Esophagus mucosa (tissue), 1 donor: ENCODE data around the gene PSD2. TPM values are rescaled to one million over a fixed set of nuclear protein-coding genes. Genes with fewer than 3 reads are reported as not detected.
"Not testable (repeated sequence)": the region's sequence is repeated elsewhere in the genome, so short reads cannot be mapped to it uniquely, and the experiment has no call there.

Source experiments
- ATAC-seq: fragments of 200-7000 bp; cut with Tn5 transposase; one replicate; pipeline ENCODE4 v1.9.1; 2020
- total RNA-seq: library from RNA; stranded (reverse); gene quantifications from one replicate; pipeline ENCODE4 v1.2.4, GENCODE V29; 2023
- donor health status: DM: yes; HTN: yes; CAD: no.

The PSD2 gene
- total RNA-seq, 1 donor from 2014 or later = not detected

GRCh38 chr5:139792218-139792617, 3.4 kb upstream of the PSD2 start:
- ATAC-seq = no peak

DNA sequence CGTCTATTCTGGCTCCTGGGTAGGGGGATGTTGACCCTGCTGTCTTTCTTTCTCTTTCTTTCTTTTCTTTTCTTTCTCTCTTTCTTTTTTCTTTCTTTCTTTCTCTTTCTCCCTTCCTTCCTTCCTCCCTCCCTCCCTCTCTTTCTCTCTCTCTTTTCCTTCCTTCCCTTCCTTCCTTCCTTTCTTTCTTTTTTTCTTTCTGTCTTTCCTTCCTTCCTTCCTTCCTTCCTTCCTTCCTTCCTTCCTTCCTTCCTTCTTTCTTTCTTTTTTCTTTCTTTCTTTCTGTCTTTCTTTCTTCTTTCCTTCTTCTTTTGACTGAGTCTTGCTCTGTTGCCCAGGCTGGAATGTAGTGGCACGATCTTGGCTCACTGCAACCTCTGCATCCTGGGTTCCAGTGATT, 3.0 kb upstream of the PSD2 start:
- ATAC-seq = not testable (repeated sequence)

GRCh38 chr5:139794067-139794846, 1.4 kb upstream of the PSD2 start:
- ATAC-seq = no peak

DNA sequence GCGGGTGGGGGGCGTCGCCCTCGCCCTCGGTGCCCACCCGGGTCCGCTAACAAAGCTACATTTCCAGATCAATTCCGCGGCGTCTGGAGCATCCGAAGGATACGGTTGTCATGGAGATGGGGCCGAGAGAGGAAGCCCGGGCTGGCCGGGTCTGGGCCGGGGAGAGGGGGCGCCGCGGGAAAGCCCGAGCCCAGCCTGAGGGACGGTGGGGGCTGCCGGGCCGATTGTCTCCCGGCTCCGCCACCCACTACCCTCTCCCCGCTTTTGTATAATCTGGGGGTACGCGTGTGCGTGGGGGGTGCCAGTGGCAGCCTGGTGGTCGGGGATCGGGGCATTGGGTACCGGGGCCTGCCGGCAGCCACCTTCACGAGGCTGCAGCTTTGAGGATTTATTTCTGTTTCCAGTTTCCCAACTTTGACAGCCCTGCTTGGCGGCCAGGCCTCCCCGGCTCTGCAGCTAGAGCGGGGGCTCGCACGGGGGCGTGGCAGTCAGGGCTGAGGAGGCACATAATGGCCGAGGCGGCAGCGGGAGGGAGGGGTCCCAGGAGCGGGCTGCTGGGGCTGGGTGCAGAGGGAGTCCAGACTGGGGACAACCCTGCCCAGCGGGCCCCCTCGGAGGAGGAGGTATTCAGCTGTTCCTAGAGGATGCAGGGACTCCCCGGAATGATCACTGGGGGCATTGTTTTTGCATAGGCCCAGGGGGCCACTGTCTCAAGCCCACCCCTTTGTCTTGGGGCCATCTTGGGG, 626 bp downstream of the PSD2 start:
- ATAC-seq = no peak

GRCh38 chr5:139797335-139797734, 1.7 kb downstream of the PSD2 start:
- no peak for ATAC-seq

- no peak for ATAC-seq
Observed at GRCh38 chr5:139797856-139798510, 2.4 kb downstream of the PSD2 start.

DNA sequence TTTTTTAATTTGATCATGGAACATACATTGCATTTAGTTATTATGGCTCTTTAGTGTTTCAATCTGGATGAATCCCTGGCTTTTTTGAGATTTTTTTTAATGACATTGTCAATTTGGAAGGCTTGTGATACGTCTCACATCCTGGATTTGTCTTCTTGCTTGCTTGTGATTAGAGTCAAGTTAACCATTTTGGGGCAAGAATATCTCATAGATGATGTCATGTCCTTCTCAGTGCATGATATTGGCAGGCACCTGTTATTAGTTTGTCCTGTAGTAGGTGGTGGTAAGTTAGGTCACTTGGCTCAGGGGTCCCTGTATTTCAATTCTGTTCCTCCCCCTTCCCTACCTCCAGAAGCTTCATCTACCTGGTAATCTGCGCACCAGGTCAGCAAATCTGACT, 3.3 kb downstream of the PSD2 start:
- no peak for ATAC-seq

GRCh38 chr5:139799359-139799758, 3.8 kb downstream of the PSD2 start:
- ATAC-seq = no peak

DNA sequence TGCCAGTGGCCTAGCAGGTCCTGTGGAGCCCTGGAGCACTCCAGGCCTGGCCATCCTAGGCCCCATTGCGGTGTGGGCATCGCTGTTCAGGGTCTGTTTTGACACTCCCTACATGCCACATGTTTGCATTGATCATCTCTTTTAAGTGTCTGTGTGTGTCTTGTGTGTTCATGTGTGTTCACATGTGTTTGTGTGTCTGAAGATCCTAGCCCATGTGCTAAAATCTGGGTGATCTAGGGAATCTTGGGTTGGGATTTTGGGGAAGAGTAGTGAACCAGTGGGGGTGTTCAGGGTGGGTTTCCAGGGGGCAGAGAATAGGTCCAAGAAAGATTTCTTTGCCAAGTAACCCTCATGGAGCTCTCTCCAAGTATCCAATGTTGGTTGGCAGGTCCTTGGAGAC, 8.4 kb downstream of the PSD2 start:
- no peak for ATAC-seq

- no peak for ATAC-seq
Observed at GRCh38 chr5:139804800-139805397, 9.3 kb downstream of the PSD2 start.

DNA sequence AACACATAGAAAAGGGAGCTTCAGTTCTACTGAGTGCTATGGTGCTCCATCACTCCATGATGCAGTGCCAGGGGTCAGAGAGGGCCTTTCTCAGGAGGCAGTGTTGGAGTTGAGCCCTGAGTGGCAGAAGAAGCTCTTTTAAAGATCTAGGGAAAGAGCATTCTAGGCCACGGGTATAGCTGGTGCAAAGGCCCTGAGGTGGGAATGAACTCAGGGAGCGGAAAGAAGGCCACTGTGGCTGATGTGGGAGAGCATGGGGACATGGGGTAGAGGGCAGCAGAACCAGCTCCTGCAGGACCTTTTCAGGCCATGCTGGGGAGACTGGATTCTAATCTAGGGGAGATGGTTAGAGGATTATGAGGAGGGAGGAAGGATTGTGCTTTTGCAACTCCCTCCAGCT, 9.9 kb downstream of the PSD2 start:
- no peak for ATAC-seq

- no peak for ATAC-seq
Observed at GRCh38 chr5:139806111-139806510, 10.5 kb downstream of the PSD2 start.

GRCh38 chr5:139806726-139807646, 11.4 kb downstream of the PSD2 start:
- no peak for ATAC-seq

DNA sequence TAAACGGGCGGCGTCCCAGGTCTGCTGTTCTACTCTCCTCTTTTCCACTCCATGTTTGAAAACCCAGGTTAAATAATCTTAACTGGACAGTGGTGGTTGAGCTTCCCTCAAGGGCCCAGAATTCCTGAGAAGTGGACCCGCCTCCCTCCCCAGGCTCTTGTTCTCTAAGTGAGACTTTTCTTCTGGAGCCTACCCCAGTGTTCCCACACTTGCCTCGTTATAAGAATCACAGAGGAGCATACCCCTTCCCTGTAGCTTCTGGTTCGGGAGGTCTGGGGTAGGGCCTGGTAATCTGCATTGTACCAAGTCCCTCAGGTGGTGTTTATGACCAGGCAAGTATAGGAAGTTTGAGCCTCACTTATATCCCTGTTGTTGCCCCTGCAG, 12.0 kb downstream of the PSD2 start:
- no peak for ATAC-seq

- ATAC-seq = peak; percentile 56
Observed at GRCh38 chr5:139808481-139809330, 13.1 kb downstream of the PSD2 start.

DNA sequence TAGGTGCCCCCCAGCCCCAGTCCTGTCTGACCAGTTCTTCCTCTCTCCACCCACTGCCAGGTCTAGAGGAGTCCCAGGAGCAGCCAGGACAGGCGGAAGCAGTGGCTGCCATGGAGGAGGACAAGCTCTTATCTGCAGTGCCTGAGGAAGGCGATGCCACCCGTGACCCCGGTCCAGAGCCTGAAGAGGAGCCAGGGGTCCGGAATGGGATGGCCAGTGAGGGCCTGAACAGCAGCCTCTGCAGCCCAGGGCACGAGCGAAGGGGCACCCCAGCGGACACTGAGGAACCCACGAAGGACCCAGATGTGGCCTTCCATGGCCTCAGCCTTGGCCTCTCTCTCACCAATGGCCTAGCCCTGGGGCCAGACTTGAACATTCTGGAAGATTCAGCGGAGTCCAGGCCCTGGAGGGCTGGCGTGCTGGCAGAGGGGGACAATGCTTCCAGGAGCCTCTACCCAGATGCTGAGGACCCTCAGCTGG, 13.8 kb downstream of the PSD2 start:
- no peak for ATAC-seq

DNA sequence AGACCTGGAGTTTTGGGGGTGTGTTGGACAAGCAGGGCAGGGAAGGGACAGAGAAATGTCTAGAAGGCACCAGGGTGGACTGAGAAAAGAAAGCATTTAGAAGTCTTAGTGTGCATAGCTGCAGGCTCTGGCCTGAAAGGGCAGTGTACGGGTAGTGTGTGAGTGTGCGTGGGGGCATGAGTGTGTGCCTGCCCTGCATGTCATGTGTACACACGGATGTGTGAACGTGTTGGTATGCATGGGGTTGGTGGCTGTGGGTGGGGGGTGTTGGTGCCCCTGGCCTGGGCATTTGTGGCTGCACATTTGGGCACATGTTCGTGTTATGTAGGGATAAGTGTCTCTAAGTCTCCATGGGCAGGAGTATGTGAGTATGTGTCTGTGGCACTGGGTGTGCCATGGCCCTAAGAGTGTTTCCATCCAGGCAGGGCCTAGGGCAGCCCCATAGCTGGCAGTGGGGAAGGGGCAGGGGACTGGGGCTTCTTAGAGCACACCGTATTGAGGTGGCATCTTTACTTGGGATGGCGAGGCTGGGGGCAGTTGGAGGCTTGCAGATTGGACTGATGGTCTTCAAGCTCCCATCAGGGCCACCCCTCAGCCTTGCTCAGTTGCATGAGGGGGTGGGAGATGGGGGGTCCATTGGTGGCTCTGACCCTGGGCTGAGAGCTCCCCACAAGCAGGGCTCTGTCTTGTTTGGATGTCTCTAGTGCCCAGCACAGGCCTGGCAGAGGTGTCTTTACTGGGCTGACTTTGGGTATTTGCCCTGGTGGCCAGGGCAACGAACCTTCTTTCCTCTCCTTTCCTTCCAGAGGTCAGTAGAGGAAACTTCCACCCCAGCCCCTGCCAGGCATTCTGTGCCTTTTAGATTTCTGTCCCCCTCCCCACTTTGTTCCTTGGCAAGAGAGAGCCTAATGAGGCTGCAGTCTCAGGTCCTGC, 15.0 kb downstream of the PSD2 start:
- ATAC-seq = no peak

GRCh38 chr5:139811274-139811607, 15.6 kb downstream of the PSD2 start:
- ATAC-seq = no peak

- ATAC-seq = no peak
Observed at GRCh38 chr5:139812323-139812722, 16.7 kb downstream of the PSD2 start.
